ENCODE results near the gene ATP9B.

The ATP9B gene

GRCh38 chr18:79068341-79068936 is 755 bp upstream of the ATP9B start:
- TF ChIP-seq FOXP2 (optimal IDR thresholded peaks at IDR 0.05; ENCODE audit: borderline replicate concordance, extremely low read depth, extremely low read length, insufficient read depth) (no peak), POLR2AphosphoS5 (IDR thresholded peaks at IDR 0.05; ENCODE audit: low read depth, low read length) (no peak), TAF1 (IDR thresholded peaks at IDR 0.05; ENCODE audit: borderline replicate concordance, insufficient read depth, low read length) (no peak), SIN3A (IDR thresholded peaks at IDR 0.05; ENCODE audit: borderline replicate concordance, insufficient read depth, low read length) (no peak)
- TF ChIP-seq, protein P1, sequence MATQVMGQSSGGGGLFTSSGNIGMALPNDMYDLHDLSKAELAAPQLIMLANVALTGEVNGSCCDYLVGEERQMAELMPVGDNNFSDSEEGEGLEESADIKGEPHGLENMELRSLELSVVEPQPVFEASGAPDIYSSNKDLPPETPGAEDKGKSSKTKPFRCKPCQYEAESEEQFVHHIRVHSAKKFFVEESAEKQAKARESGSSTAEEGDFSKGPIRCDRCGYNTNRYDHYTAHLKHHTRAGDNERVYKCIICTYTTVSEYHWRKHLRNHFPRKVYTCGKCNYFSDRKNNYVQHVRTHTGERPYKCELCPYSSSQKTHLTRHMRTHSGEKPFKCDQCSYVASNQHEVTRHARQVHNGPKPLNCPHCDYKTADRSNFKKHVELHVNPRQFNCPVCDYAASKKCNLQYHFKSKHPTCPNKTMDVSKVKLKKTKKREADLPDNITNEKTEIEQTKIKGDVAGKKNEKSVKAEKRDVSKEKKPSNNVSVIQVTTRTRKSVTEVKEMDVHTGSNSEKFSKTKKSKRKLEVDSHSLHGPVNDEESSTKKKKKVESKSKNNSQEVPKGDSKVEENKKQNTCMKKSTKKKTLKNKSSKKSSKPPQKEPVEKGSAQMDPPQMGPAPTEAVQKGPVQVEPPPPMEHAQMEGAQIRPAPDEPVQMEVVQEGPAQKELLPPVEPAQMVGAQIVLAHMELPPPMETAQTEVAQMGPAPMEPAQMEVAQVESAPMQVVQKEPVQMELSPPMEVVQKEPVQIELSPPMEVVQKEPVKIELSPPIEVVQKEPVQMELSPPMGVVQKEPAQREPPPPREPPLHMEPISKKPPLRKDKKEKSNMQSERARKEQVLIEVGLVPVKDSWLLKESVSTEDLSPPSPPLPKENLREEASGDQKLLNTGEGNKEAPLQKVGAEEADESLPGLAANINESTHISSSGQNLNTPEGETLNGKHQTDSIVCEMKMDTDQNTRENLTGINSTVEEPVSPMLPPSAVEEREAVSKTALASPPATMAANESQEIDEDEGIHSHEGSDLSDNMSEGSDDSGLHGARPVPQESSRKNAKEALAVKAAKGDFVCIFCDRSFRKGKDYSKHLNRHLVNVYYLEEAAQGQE (IDR thresholded peaks at IDR 0.05; ENCODE audit: insufficient read depth in 1 of 2, low read depth in 2 of 2, low read length in 2 of 2): no peak

DNA sequence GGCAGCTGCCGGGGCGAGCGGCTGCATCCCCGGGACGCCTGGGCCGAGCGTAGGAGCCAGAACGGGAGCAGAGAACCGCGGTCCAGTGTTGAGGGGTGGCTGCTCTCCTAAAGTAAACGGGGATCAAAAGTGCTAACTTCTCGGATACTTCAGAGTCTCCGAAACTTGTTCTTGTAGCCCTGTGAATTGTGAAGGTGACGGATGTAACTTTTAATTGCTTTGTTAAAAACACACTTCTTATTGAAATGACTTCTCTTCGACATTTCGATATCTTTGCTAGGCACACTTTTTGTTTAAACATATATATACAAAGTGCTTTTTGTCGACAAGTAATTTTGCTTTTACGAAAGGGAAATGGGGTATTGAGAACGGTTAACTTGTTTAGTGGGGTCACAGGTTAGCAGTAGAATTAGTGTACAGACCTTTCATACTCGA is 540 bp downstream of the ATP9B start:
- no peak for TF ChIP-seq POLR2AphosphoS5 (IDR thresholded peaks at IDR 0.05; ENCODE audit: low read depth, low read length)
- no peak for TF ChIP-seq SIN3A (IDR thresholded peaks at IDR 0.05; ENCODE audit: borderline replicate concordance, insufficient read depth, low read length)
- TF ChIP-seq FOXP2 (optimal IDR thresholded peaks at IDR 0.05; ENCODE audit: borderline replicate concordance, extremely low read depth, extremely low read length, insufficient read depth): no peak
- TF ChIP-seq TAF1 (IDR thresholded peaks at IDR 0.05; ENCODE audit: borderline replicate concordance, insufficient read depth, low read length): no peak
- TF ChIP-seq, protein P1 (IDR thresholded peaks at IDR 0.05; ENCODE audit: insufficient read depth in 1 of 2, low read depth in 2 of 2, low read length in 2 of 2): no peak

GRCh38 chr18:79070486-79070885 is 1.3 kb downstream of the ATP9B start:
- no peak for TF ChIP-seq SIN3A (IDR thresholded peaks at IDR 0.05; ENCODE audit: borderline replicate concordance, insufficient read depth, low read length)
- no peak for TF ChIP-seq POLR2AphosphoS5 (IDR thresholded peaks at IDR 0.05; ENCODE audit: low read depth, low read length)
- TF ChIP-seq, protein P1 (IDR thresholded peaks at IDR 0.05; ENCODE audit: insufficient read depth in 1 of 2, low read depth in 2 of 2, low read length in 2 of 2): no peak
- no peak for TF ChIP-seq FOXP2 (optimal IDR thresholded peaks at IDR 0.05; ENCODE audit: borderline replicate concordance, extremely low read depth, extremely low read length, insufficient read depth)
- TF ChIP-seq TAF1 (IDR thresholded peaks at IDR 0.05; ENCODE audit: borderline replicate concordance, insufficient read depth, low read length): no peak

DNA sequence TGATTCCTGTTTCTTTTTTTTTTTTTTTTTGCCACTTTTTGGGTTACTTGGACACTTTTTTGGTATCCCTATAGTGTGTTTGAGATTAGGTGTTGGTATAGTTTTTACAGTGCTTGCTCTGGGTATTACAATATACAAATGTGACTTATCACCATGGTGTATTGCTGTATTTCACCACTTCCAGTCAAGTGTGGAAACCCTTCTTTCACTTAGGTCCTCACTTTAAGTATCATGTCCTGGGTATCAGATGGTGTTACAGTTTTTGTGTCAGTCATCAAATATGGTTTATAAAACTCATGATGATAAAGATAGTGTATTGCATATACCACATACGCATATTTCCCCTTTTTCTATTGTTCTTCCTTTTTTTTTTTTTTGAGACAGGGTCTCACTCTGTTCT is 1.8 kb downstream of the ATP9B start:
- no peak for TF ChIP-seq FOXP2 (optimal IDR thresholded peaks at IDR 0.05; ENCODE audit: borderline replicate concordance, extremely low read depth, extremely low read length, insufficient read depth)
- TF ChIP-seq, protein P1 (IDR thresholded peaks at IDR 0.05; ENCODE audit: insufficient read depth in 1 of 2, low read depth in 2 of 2, low read length in 2 of 2): no peak
- TF ChIP-seq SIN3A (IDR thresholded peaks at IDR 0.05; ENCODE audit: borderline replicate concordance, insufficient read depth, low read length): no peak
- TF ChIP-seq TAF1 (IDR thresholded peaks at IDR 0.05; ENCODE audit: borderline replicate concordance, insufficient read depth, low read length): no peak
- TF ChIP-seq POLR2AphosphoS5 (IDR thresholded peaks at IDR 0.05; ENCODE audit: low read depth, low read length): no peak
